HG02571 (cell line): ENCODE results near the gene TNIP1.

Experiments used
- ATAC-seq: cut with Tn5 transposase; IDR thresholded peaks from one replicate; pipeline ENCODE4 v1.9.1; 2021; ENCODE audit warnings: mild to moderate bottlenecking, moderate library complexity; ENCODE audit not compliant: unreplicated experiment

The TNIP1 gene

GRCh38 chr5:151024440-151025249 lies 56.2 kb downstream of the TNIP1 start:
- no peak for ATAC-seq

GRCh38 chr5:151023651-151024050 lies 57.2 kb downstream of the TNIP1 start:
- no peak for ATAC-seq

DNA sequence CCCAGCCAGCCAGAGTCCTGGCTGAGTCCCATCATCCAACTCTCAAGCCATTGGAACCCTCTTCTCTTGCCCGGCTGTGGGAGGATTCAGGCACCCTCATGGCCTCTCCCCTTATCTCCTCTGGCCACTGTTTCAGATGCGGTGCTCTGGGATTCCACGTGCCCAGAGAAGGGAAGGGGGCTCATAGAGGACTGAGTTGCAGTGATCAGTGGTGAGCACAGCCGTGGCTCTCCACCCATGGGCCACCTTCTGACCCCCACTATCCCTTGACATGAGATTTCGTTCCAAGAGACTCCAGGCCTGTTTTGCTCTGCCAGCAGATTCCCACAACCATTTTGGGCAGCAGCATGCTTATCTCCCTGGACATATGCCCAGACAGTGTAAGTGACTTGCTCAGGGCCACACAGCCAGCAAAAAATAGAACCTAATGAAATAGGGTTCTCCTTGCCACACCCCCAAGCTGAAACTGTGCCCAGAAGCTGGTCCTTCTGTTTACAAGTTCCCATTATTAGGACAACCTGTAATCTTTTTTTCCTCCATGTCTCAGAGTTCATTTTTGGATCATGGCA lies 57.7 kb downstream of the TNIP1 start:
- no peak for ATAC-seq

DNA sequence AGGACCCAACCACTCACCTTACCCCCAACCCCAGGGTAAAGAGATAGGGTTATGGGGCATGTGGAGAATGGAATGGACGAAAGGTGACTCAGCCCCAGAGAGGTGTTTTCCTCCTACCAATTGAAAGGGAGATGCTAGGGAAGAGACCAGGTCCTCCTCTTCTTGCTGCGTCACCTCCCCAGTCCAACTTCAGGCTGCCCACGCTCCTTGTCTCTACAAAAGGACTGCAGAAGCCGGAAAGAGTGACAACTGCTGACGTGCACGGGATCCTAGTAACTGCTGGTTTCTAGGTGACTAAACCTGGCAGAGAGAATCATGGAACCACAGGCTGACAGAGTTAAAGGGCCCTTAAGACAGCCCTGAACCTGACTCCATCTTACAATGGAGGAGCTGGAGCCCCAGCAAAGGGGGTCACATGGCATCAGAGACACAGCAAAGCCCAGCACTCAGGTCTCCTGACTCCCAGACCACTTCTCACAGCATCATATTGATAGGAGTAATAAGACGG lies 58.3 kb downstream of the TNIP1 start:
- no peak for ATAC-seq

GRCh38 chr5:151021746-151022145 lies 59.1 kb downstream of the TNIP1 start:
- no peak for ATAC-seq

DNA sequence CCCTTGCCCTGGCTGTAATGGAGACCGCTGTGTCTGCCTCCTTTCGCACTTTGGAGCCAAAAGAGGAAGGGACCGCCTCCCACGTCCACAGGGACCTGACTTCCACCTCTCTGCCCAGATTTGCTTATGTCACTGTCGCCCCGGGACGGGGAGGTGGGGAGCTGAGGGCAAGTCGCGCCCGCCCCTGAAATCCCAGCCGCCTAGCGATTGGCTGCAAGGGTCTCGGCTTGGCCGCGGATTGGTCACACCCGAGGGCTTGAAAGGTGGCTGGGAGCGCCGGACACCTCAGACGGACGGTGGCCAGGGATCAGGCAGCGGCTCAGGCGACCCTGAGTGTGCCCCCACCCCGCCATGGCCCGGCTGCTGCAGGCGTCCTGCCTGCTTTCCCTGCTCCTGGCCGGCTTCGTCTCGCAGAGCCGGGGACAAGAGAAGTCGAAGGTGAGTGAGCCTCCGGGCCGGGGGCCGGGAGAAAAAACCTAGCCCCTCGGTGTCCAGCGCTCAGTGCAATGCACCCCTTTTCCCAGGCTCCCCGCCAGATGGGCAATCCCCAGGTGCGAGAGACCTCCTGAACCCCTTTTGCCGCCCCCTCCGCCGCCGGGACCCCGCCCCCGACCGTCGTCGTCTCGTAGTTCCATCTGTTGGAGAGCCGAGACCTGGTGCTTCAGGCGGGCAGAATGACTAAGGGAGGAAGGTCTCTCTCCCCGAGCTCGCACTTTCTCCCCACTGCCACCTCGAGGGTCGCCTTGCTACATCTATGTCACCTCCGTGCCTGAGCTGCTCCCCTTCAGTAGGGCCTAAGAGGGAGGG lies 60.3 kb downstream of the TNIP1 start, which contains the start of gene GPX3:
GPX3 (plus strand) TSS at position 288 of the 807 bp plus-strand sequence; CDS start at position 352, 64 bp downstream.
- peak; percentile 65 for ATAC-seq

DNA sequence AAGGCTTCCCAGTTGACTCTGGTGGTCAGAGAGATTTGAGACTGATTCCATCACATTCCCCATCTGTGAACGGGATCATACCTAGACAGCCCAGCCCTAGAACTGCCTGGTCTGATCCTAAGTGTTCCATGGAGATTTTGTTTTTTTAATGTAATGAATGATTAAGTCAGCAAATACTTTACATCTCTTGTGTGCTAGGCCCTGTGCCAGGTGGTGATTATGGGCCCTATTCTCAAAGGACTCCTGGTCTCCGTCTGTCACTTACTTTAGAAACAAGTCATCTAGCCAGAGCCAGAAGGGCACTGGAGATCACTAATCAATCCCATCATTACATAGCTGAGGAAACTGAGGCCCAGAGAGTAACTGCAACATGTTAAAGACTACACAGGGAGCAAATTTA lies 61.5 kb downstream of the TNIP1 start:
- no peak for ATAC-seq

DNA sequence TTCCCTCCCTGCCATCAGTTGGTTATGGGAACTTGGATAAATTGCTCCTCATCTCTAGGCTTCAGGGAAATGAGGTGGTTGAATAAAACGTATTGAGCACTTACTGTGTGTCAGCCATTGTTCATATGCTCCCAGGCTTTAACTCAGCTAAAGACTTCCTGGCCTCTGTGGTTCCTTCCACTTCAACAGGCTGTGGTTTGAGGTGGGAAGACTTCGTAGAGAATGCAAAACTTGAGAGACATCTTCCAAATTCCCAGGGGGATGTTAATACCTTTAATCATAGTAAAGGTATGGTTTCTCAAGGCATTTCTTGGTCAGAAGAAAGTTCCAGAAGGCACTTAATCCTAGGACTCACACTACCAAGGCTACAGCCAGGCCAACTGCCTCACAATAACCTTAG lies 62.0 kb downstream of the TNIP1 start:
- no peak for ATAC-seq

DNA sequence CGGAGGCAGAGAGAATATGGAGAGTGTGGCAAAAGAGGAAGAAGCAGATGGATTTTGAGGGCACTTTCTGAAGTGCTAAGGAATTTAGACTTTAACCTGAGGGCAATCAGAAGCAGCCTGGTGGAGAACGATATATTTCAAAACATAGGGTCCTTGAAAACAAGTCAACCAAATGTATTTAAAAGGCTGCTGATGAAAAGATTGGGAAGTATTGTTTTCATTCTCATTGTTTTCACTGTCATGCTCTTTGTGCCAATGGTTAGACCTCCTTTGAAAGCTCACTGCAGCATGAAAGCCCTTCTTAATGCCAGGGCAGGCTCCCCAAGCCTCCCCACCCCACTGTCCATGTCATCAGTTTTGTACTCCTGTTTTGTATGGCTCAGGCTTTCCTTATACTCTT lies 62.9 kb downstream of the TNIP1 start:
- no peak for ATAC-seq

GRCh38 chr5:151016700-151017099 lies 64.1 kb downstream of the TNIP1 start:
- ATAC-seq = no peak

DNA sequence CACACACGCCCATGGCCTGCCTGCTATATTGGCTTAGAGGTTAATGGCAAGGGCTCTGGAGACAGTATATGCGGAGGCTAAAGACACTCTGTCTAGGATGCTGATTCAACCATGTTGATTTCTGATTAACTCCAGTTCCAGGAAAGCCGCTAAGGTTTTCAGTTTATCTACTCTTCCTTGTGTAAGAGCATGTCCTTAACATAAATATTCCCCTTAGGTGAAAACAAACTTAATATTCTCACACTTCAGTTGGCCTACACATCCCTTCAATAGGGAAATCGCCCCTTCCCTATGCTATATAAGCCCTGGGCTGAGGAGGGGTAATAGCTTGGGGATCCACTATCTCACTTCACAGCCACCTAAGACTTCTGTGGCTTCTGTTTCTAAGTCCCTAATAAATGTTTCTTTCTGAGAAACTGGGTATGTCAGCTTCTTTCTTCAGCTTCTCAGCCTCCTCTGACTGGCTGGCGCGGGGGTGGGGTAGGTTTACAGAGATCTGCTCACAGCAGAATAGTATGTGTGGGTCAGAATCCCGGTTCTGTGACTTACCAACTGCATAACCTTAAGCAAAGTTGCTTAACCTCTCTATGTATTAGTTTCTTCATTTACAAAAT lies 64.8 kb downstream of the TNIP1 start:
- ATAC-seq = no peak

DNA sequence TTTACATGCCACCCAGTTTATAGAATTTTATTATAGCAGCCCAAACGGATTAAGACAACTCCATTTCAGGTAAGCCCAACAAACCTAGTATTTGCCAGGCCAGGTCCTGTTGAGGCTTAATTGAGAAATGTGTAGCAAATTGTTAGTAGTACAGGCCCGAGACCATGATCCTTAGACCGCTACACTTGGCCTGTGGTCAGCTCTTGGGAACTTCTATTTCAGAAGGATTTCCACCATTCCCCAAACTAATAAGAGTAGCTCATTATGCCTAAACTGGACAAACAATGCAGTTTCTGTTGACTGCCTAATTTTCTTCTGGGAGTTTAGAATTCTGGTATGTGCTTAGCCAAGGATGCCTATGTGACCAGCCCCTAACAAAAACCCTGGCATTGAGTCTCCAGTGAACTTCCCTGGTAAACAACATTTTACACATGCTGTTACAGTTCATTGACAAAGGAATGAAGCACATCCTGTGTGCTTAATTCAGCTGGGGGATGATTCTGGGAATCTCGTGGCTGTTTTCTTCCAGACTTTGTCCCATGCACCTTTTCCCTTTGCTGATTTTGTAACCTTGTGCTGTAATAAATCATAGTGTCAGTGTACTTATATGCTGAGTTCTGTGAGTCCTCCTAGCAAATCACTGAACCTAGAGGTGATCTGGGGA lies 66.0 kb downstream of the TNIP1 start:
- ATAC-seq = no peak

DNA sequence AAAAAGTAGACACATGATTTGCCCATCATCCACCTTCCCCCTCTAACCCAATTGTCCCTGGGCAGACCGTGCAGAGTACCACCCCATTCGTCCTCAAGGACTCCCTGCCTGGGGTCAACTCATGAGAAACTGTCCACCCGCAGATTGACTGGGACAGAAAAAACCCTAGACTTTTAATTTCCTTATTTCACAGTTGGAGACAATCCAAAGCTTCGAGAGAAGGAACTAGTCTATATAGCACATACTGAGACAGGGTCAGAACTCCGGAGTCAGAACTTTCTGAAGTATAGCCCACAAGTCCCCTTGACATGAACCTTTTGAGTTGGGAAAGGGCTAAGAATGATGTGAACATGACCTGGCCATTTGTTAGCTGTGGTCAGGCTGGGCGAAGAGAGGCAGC lies 68.0 kb downstream of the TNIP1 start:
- ATAC-seq = no peak

- ATAC-seq = no peak
These were observed 71.9 kb downstream of the TNIP1 start for GRCh38 chr5:151008906-151009305.

DNA sequence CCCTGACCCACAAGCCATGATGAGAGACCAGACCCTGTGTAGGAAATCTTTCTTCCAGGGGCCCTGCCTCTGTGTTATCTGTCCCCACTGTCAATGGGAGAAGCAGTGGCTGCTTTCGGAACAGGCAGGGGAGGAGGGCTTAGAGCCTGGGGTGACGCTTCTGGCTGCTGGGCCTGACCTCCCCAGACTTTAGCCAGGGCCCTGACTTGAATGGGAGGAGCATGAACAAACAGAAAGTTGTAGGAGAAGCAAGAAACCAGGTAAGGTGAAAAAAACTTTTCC lies 72.7 kb downstream of the TNIP1 start:
- no peak for ATAC-seq

GRCh38 chr5:151007430-151008209 lies 73.2 kb downstream of the TNIP1 start:
- ATAC-seq = no peak

DNA sequence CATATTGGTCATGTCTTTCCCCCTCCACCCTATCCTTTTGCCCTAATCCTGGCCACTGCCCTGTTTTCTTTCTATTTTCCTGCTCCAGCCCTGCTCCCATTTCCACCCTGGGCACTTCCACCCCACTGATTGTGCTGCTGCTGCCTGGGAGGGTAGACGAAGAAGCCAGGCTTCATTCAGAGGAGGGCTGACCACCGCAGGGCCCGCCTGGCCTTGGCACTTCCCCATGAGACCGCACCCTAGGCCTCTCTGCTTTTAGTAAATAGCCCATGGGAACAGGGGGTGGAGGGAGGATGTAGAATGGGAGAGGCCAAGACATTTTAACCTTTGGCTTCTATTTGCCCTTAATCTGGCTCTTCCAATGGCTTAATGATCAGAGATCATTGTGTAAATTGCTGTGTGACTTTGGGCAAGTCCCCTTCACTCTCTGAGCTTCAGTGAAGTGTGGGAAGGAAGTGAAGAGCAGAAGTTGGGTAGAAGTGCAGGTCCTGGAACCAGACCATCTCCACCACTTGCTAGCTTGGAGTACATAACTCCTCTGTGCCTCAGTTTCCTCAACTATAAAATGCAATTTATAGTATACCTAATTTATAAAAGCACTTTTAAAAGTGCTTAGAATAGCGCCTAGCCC lies 74.0 kb downstream of the TNIP1 start:
- no peak for ATAC-seq

DNA sequence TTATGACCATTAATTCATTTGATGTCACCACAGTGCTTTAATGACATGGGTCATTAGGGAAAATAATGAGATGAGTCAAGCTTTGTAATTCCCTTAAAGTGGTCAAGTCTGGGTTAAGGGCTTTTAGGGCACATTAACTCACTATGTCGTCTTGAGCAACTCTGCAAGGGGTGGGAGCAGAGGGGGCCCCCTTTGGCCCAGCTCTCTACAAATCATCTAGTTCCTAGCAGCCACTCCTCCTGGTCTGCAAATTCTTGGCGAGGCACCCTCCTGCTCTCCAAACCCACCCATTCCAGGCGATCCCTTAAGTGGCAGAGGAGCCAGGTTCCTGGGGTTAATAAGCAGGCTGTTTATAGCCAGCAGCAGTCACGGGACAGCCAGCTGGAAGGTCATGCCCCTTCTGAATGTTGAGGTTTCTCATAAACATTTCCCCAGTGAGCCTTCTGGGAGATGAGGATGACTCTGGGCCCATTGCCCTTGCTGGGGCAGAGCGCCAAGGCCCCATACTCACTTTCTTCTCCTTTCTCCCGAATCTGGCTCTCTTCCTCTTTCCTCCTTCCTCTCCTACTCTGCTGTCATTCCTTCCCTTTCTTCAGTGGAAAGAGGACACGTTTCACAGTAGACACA lies 74.8 kb downstream of the TNIP1 start:
- no peak for ATAC-seq
